ENCODE results near the gene RTN4R.

DNA sequence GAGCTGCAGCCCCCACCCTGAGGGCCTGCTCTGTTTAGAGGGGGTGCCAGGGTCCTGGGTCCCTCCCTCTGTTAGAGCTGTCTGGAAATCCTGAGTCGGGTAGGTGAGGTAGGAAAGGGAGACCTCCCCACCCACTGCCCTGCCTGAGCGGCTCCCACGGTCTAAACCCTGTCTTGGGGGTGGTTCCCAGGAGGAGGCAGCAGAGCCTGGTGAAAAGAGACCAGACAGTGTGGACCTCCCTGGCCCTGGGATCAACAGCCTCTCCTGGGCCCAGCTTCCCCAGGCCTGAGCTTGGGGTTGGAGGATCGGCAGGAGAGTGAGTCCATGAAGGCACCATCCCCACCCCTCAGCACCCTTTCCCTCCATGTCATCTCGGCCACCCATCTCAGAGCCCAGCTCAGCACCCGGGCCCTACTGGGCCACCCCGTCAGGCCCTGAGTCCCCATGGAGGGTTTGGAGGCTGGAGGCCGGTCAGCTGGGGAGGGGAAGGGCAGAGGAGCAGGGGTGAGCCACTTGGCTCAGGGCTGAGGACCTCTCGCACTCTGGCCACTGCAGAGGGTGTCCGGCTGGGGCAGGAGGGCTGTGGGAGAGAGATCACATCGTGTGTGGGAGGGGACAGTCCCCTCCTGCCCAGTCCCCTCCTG lies 37.2 kb downstream of the RTN4R start:
- no peak for TF ChIP-seq POLR2AphosphoS5 (IDR thresholded peaks at IDR 0.05; ENCODE audit: low read depth, low read length)
- no peak for TF ChIP-seq TAF1 (IDR thresholded peaks at IDR 0.05; ENCODE audit: borderline replicate concordance, insufficient read depth, low read length)

Data from PFSK-1 (cell line).